Hepatocyte (in vitro differentiated cells): ENCODE data around the gene EML4.

Experiments
- CTCF ChIP-seq: fragments of 200-600 bp; sonication (generic); IDR thresholded peaks from 2 replicates; pipeline ENCODE4 v1.5.1; 2016; ENCODE audit warnings: antibody characterized with exemption, mild to moderate bottlenecking; ENCODE audit not compliant: poor library complexity
- EZH2 ChIP-seq: fragments of 200-600 bp; sonication (generic); IDR thresholded peaks from 2 replicates; pipeline ENCODE4 v1.6.1; 2016; ENCODE audit warnings: antibody characterized with exemption, mild to moderate bottlenecking, borderline replicate concordance

GRCh38 chr2:42224422-42225067 is 55.4 kb downstream of the EML4 start:
- TF ChIP-seq CTCF (no peak), EZH2 (no peak)
